GM12878 (cell line): Measurements from ENCODE around the gene WNK1. TPM values are rescaled to one million over a fixed set of nuclear protein-coding genes. Genes with fewer than 3 reads are reported as not detected.

Experiments
- ATAC-seq: fragments of 200-7000 bp; cut with Tn5 transposase; 3 replicates; pipeline ENCODE4 v1.9.1; 2020; ENCODE audit warnings: mild to moderate bottlenecking, moderate library complexity
- BruUV-seq: library from RNA; stranded (reverse); fragments of 400-500 nt; replicated peaks from 2 replicates; lab custom pipeline; 2021; lab: Mats Ljungman, UMichigan
- CTCF ChIA-PET: fragments of 300-600 bp; sonication (Branson Sonifier 250); formaldehyde crosslinking; extraction: SDS; loops from one replicate; lab custom pipeline; 2021; ENCODE audit warnings: inconsistent platforms; lab: Yijun Ruan, JAX
- POLR2A ChIA-PET: fragments of 350-600 bp; formaldehyde crosslinking; extraction: SDS; loops from one replicate; lab custom pipeline; 2021; ENCODE audit warnings: inconsistent platforms; lab: Charles Lee
- RAD21 ChIA-PET: fragments of 300-600 bp; sonication (Branson Sonifier 250); formaldehyde crosslinking; loops from one replicate; lab custom pipeline; 2023; ENCODE audit warnings: antibody characterized with exemption; ENCODE audit not compliant: unreplicated experiment; lab: Charles Lee
- SMC1A ChIA-PET: fragments of 300-600 bp; sonication (Branson Sonifier 250); formaldehyde crosslinking; loops from one replicate; lab custom pipeline; 2023; ENCODE audit not compliant: unreplicated experiment, uncharacterized antibody; lab: Charles Lee
- DNase-seq: peaks from one replicate; pipeline ENCODE4 v3.0.0-alpha.2; 2011; ENCODE audit warnings: low read depth, low spot score
- FAIRE-seq: peaks from 3 replicates; lab custom pipeline; 2011; peaks lifted over from hg19 to GRCh38; lab: Jason Lieb, UNC
- H2AFZ ChIP-seq: 2 replicates; pipeline ENCODE4 v1.6.0; 2011; ENCODE audit warnings: low read depth, low read length, control low read depth; ENCODE audit not compliant: control insufficient read depth
- H3K27ac ChIP-seq: 2 replicates; pipeline ENCODE4 v1.5.1; 2011; ENCODE audit warnings: control low read depth; ENCODE audit not compliant: control insufficient read depth, insufficient read depth
- H3K27me3 ChIP-seq, 2 experiments: replicated peaks in 1 of 2; 2 replicates each; pipeline versions ENCODE4 v1.6.0 to v1.6.1; 2011; ENCODE audit warnings: low read length in 1 of 2; ENCODE audit not compliant: control insufficient read depth in 2 of 2, insufficient read depth in 2 of 2
- H3K36me3 ChIP-seq, 2 experiments: 2 replicates each; pipeline ENCODE4 v1.5.1; 2011; ENCODE audit warnings: low read length in 1 of 2; ENCODE audit not compliant: control insufficient read depth in 2 of 2, insufficient read depth in 2 of 2
- H3K4me1 ChIP-seq: 2 replicates; pipeline ENCODE4 v1.6.1; 2011; ENCODE audit warnings: mild to moderate bottlenecking, low read length, moderate library complexity, mixed read lengths; ENCODE audit not compliant: control insufficient read depth, insufficient read depth
- H3K4me2 ChIP-seq: 2 replicates; pipeline ENCODE4 v1.6.0; 2011; ENCODE audit warnings: control low read depth; ENCODE audit not compliant: control insufficient read depth, insufficient read depth
- H3K4me3 ChIP-seq: fragments of 200-600 bp; sonication (generic); 2 replicates; pipeline ENCODE4 v1.5.1; 2016
- H3K79me2 ChIP-seq: 2 replicates; pipeline ENCODE4 v1.6.0; 2011; ENCODE audit warnings: low read length; ENCODE audit not compliant: control insufficient read depth, insufficient read depth
- H3K9ac ChIP-seq: 2 replicates; pipeline ENCODE4 v1.8.0; 2011; ENCODE audit warnings: low read length, control low read depth, mixed read lengths; ENCODE audit not compliant: control insufficient read depth, insufficient read depth
- H3K9me3 ChIP-seq: replicated peaks from 3 replicates; pipeline ENCODE4 v1.5.1; 2011; ENCODE audit warnings: mild to moderate bottlenecking, low read length; ENCODE audit not compliant: control insufficient read depth, insufficient read depth
- H4K20me1 ChIP-seq: 2 replicates; pipeline ENCODE4 v1.6.0; 2011; ENCODE audit not compliant: control insufficient read depth, insufficient read depth
- CHD2 ChIP-seq: IDR thresholded peaks from 2 replicates; pipeline ENCODE4 v1.6.1; 2011; ENCODE audit warnings: low read depth, low read length, improper control_type of control experiment, borderline replicate concordance
- CTCF ChIP-seq, 3 experiments: IDR thresholded peaks in 2 of 3; conservative IDR thresholded peaks in 1 of 3; 2 replicates each; pipeline ENCODE4 v1.5.1; 2011; ENCODE audit warnings: low read depth in 3 of 3, low read length in 3 of 3, mild to moderate bottlenecking in 3 of 3, control low read depth in 2 of 3, moderate library complexity in 2 of 3, inconsistent platforms in 1 of 3, mixed read lengths in 1 of 3; ENCODE audit not compliant: control insufficient read depth in 2 of 3, insufficient read depth in 1 of 3; ENCODE audit errors: extremely low read depth in 1 of 3
- EP300 ChIP-seq, 2 experiments: fragments of 150-350 bp in 1 of 2; IDR thresholded peaks; 2 replicates each; pipeline ENCODE4 v1.6.1; 2011 to 2012; ENCODE audit warnings: low read depth in 2 of 2, low read length in 2 of 2, borderline replicate concordance in 1 of 2, improper control_type of control experiment in 1 of 2, inconsistent platforms in 1 of 2; ENCODE audit not compliant: control insufficient read depth in 1 of 2
- MAX ChIP-seq: IDR thresholded peaks from 2 replicates; pipeline ENCODE4 v1.6.1; 2012; ENCODE audit warnings: low read depth, low read length, improper control_type of control experiment
- MEF2A ChIP-seq: IDR thresholded peaks from 2 replicates; pipeline ENCODE4 v1.6.1; 2011; ENCODE audit warnings: low read depth, mild to moderate bottlenecking, low read length, moderate library complexity; ENCODE audit not compliant: insufficient read depth
- NFXL1 ChIP-seq: fragments of 450-650 bp; IDR thresholded peaks from 2 replicates; pipeline ENCODE4 v1.6.1; 2017; ENCODE audit warnings: antibody characterized with exemption, mild to moderate bottlenecking, borderline replicate concordance
- NKRF ChIP-seq: fragments of 450-650 bp; conservative IDR thresholded peaks from 2 replicates; pipeline ENCODE4 v1.6.1; 2017; ENCODE audit warnings: mild to moderate bottlenecking, moderate library complexity
- NR2C1 ChIP-seq: fragments of 450-650 bp; IDR thresholded peaks from 2 replicates; pipeline ENCODE4 v1.6.1; 2017; ENCODE audit warnings: antibody characterized with exemption, mild to moderate bottlenecking, moderate library complexity
- POLR2A ChIP-seq: IDR thresholded peaks from 2 replicates; pipeline ENCODE4 v1.6.1; 2011; ENCODE audit warnings: low read depth, mild to moderate bottlenecking, low read length
- RELA ChIP-seq: fragments of 450-650 bp; IDR thresholded peaks from 2 replicates; pipeline ENCODE4 v1.8.0; 2014; ENCODE audit warnings: borderline replicate concordance; ENCODE audit not compliant: partially characterized antibody
- SMARCA5 ChIP-seq: fragments of 450-650 bp; IDR thresholded peaks from 2 replicates; pipeline ENCODE4 v1.6.1; 2017; ENCODE audit warnings: mild to moderate bottlenecking
- SREBF2 ChIP-seq: IDR thresholded peaks from 2 replicates; pipeline ENCODE4 v1.6.1; 2012; ENCODE audit warnings: mild to moderate bottlenecking, low read length
- STAT3 ChIP-seq: IDR thresholded peaks from 2 replicates; pipeline ENCODE4 v1.6.1; 2011; ENCODE audit warnings: low read depth, low read length, improper control_type of control experiment
- USF1 ChIP-seq: IDR thresholded peaks from 2 replicates; pipeline ENCODE4 v1.6.1; 2011; ENCODE audit warnings: borderline replicate concordance, low read depth, mild to moderate bottlenecking, moderate library complexity, mixed read lengths, low read length; ENCODE audit not compliant: insufficient read depth; ENCODE audit errors: extremely low read length
- YBX1 ChIP-seq: fragments of 450-650 bp; IDR thresholded peaks from 2 replicates; pipeline ENCODE4 v1.6.1; 2016; ENCODE audit warnings: antibody characterized with exemption
- ZBED1 ChIP-seq: IDR thresholded peaks from 2 replicates; pipeline ENCODE4 v1.6.1; 2016; ENCODE audit warnings: borderline replicate concordance
- ZNF274 ChIP-seq: IDR thresholded peaks from one replicate; pipeline ENCODE4 v1.8.0; 2011; ENCODE audit not compliant: insufficient read length, insufficient read depth
- ZSCAN29 ChIP-seq: fragments of 450-650 bp; IDR thresholded peaks from 2 replicates; pipeline ENCODE4 v1.6.1; 2017; ENCODE audit warnings: mild to moderate bottlenecking, moderate library complexity
- WGBS: methylation state at CpG from one replicate; pipeline ENCODE4 v1.1.6; 2016; ENCODE audit warnings: low lambda C conversion rate; ENCODE audit not compliant: insufficient replicate concordance, insufficient coverage; ENCODE audit errors: missing lambda C conversion rate; 5-methylcytosine and 5-hydroxymethylcytosine counted together
- in situ Hi-C: fragments of 300-500 bp; cut with MboI; formaldehyde crosslinking; loops from 9 replicates; pipeline ENCODE4 v1.14.3; 2018; ENCODE audit warnings: mixed read lengths
- intact Hi-C: fragments of 100-400 bp; cut with micrococcal nuclease; formaldehyde crosslinking; loops from one replicate; pipeline ENCODE4 v1.14.2; 2022; ENCODE audit not compliant: unreplicated experiment
- polyA plus RNA-seq, 11 experiments: library from polyadenylated mRNA; depleted of rRNA in 4 of 11; unstranded in 6 of 11; stranded (reverse) in 5 of 11; fragments of >200 nt; fragmentation: Nextera tagmentation in 4 of 11; fragmentation: Illumina TruSeq in 1 of 11; extraction: Ambion mirVana in 4 of 11; extraction: Trizol in 1 of 11; gene quantifications; 1 replicate in 1 of 11; 2 replicates in 10 of 11; pipeline versions ENCODE4 v1.2.1 to v1.2.3, GENCODE V29; 2011 to 2016; ENCODE audit warnings: inconsistent platforms in 2 of 11, missing spikeins in 2 of 11, low read depth in 1 of 11
- total RNA-seq, 4 experiments: library from RNA; depleted of rRNA in 3 of 4; stranded (reverse); fragments of >200 nt in 3 of 4; fragmentation: Illumina TruSeq in 1 of 4; extraction: Trizol in 1 of 4; gene quantifications; 2 replicates each; pipeline versions ENCODE4 v1.2.1 to v1.2.3, GENCODE V29; 2013 to 2021

WNK1 gene
- total and polyA plus RNA-seq, 10 of the 15 experiments (the other 5 are each of a cell fraction or from before 2014, with no cell fraction given) = 9.6 to 151 (median 86.6) TPM

- H3K27me3 ChIP-seq = no peaks in the 10 kb centered on the region
- DNase-seq (no peak), ATAC-seq (no peak)
- no peak overlapping the region for H3K4me3 ChIP-seq
- H3K36me3 ChIP-seq = no peaks in the 10 kb centered on the region; a peak in 2 of 4 replicates
- no peaks in the 10 kb centered on the region for H3K4me1 ChIP-seq
- no peak overlapping the region for H3K4me2 ChIP-seq
- whole genome bisulfite sequencing = 98% methylated on average over 3 of the region's 3 CpGs
- H3K27ac ChIP-seq = no peak overlapping the region
- no peaks in the 10 kb centered on the region for H4K20me1 ChIP-seq
- no peak overlapping the region for H3K9ac ChIP-seq
- RAD21 ChIA-PET = interaction anchor here (1.1 kb wide), 1 partner anchor 10 kb away, joined by 6 read pairs; the partner anchor contains the start of gene RAD52
- SMC1A ChIA-PET = interaction anchor here (1.4 to 2.3 kb wide), 2 partner anchors 10 to 154 kb away, joined by 4 to 6 read pairs; no protein-coding TSS in a partner anchor
- TF ChIP-seq CHD2 = no peak
- TF ChIP-seq NKRF = no peak
- TF ChIP-seq MAX = no peak
- TF ChIP-seq ZNF274 = no peak
- no peak for TF ChIP-seq YBX1
- no peak for TF ChIP-seq RELA
- TF ChIP-seq STAT3 = no peak
- TF ChIP-seq NFXL1 = no peak
- no peak for TF ChIP-seq NR2C1
- TF ChIP-seq ZSCAN29 = no peak
- no peak for TF ChIP-seq MEF2A
- TF ChIP-seq SREBF2 = no peak
- TF ChIP-seq CTCF (IDR thresholded peaks at IDR 0.05 in 2 of 3, conservative IDR thresholded peaks at IDR 0.05 in 1 of 3; ENCODE audit: control insufficient read depth in 2 of 3, extremely low read depth in 1 of 3, insufficient read depth in 1 of 3, low read depth in 3 of 3, low read length in 3 of 3) = no peak
- TF ChIP-seq ZBED1 = no peak
- no peak for TF ChIP-seq SMARCA5
- TF ChIP-seq EP300 (IDR thresholded peaks at IDR 0.05; ENCODE audit: borderline replicate concordance in 1 of 2, control insufficient read depth in 1 of 2, low read depth in 2 of 2, low read length in 2 of 2) = no peak
- TF ChIP-seq POLR2A = no peak
- no peak for TF ChIP-seq USF1
- TF ChIP-seq, all 136 proteins: peak for 0
- BruUV-seq = no TSS peak
- in situ Hi-C loops (no loop called here), intact Hi-C loops (no loop called here)
- no peaks in the 10 kb centered on the region; the same call in 1 of the 2 replicates for H3K79me2 ChIP-seq
- FAIRE-seq = no peak
- ChIA-PET CTCF (interaction anchor here (0.7 to 1.9 kb wide), 4 partner anchors 11 to 324 kb away, joined by 3 to 5 read pairs (median 4); partner anchors contain the start of gene RAD52), POLR2A (interaction anchor here (0.7 kb wide), 1 partner anchor 363 kb away, joined by 4 read pairs; no protein-coding TSS in a partner anchor)
- H3K9me3 ChIP-seq = no peaks in the 10 kb centered on the region
- no peak overlapping the region for H2AFZ ChIP-seq
Measured at GRCh38 chr12:938810-939209, 186.4 kb downstream of the WNK1 start.
